Suprapubic skin (tissue), 3 donors: ENCODE measurements around the gene PTPRN2.

Experiments used
- CTCF ChIP-seq, 2 donors: fragments of 200-600 bp in 1 of 2; fragments of 450-650 bp in 1 of 2; sonication (generic) in 1 of 2; IDR thresholded peaks; one replicate each; pipeline ENCODE4 v1.5.1; 2016 to 2019; ENCODE audit warnings: antibody characterized with exemption in 2 of 2, mild to moderate bottlenecking in 1 of 2, moderate library complexity in 1 of 2
- EP300 ChIP-seq: sonication (generic); formaldehyde crosslinking; IDR thresholded peaks from one replicate; pipeline ENCODE4 v1.6.1; 2017; ENCODE audit warnings: antibody characterized with exemption

DNA sequence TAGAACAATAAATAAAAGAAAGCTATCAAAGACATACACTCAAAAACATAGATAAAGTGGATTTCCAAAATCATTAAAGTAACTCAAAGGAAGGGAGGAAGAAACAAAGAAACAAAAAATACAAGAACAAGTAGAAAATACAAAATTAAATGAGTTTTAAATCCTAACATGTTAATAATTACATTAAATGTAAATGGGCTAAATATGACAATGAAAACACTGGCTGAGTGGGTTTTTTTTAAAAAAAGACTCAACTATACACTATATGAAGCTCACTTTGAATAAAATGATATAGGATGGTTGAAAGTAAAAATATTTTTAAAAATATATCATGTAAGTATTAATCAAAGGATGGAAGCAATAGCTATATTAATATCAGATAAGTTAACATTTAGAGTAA, 371.4 kb downstream of the PTPRN2 start:
- TF ChIP-seq CTCF (IDR thresholded peaks at IDR 0.05) (no peak), EP300 (no peak)
